HepG2 (cell line): ENCODE data around the gene ITGB5. TPM values are rescaled to one million over a fixed set of nuclear protein-coding genes. Genes with fewer than 3 reads are reported as not detected.

Source experiments
- ASH2L ChIP-seq: fragments of 300-600, 200-600 bp; sonication (generic); IDR thresholded peaks from 2 replicates; pipeline ENCODE4 v1.7.0; 2017; ENCODE audit warnings: low read depth, mild to moderate bottlenecking, moderate library complexity, mixed read lengths, low read length; ENCODE audit not compliant: insufficient read length
- BCL6 ChIP-seq: IDR thresholded peaks from 2 replicates; pipeline ENCODE4 v1.6.1; 2016; ENCODE audit warnings: missing genetic modification reagents, missing compliant biosample characterization
- FOXA1 ChIP-seq, 2 experiments: fragments of 450-650 bp in 1 of 2; sonication (generic) in 1 of 2; formaldehyde crosslinking in 1 of 2; IDR thresholded peaks; 2 replicates each; pipeline versions ENCODE4 v1.4.0 to v1.6.1; 2016 to 2020; ENCODE audit warnings: missing genetic modification reagents in 1 of 2
- HIC2 ChIP-seq: sonication (generic); formaldehyde crosslinking; IDR thresholded peaks from 2 replicates; pipeline ENCODE4 v1.9.0; 2022; ENCODE audit warnings: low read depth, missing genetic modification reagents
- MEF2D ChIP-seq: sonication (generic); formaldehyde crosslinking; IDR thresholded peaks from 2 replicates; pipeline ENCODE4 v1.5.1; 2020; ENCODE audit warnings: mild to moderate bottlenecking, missing genetic modification reagents
- PHF20 ChIP-seq: sonication (generic); formaldehyde crosslinking; IDR thresholded peaks from 2 replicates; pipeline ENCODE4 v1.5.0; 2020; ENCODE audit warnings: mild to moderate bottlenecking, missing genetic modification reagents
- ZFP1 ChIP-seq: IDR thresholded peaks from 2 replicates; pipeline ENCODE4 v1.6.1; 2016
- ZKSCAN8 ChIP-seq: IDR thresholded peaks from 2 replicates; pipeline ENCODE4 v1.6.1; 2016; ENCODE audit warnings: borderline replicate concordance, missing genetic modification reagents, missing compliant biosample characterization
- ZNF138 ChIP-seq: sonication (generic); formaldehyde crosslinking; IDR thresholded peaks from 2 replicates; pipeline ENCODE4 v1.5.0; 2020; ENCODE audit warnings: mild to moderate bottlenecking, low read depth, missing genetic modification reagents
- ZNF292 ChIP-seq: sonication (generic); formaldehyde crosslinking; IDR thresholded peaks from 2 replicates; pipeline ENCODE4 v1.8.1; 2022; ENCODE audit warnings: mild to moderate bottlenecking, low read depth, missing genetic modification reagents, borderline replicate concordance
- ZNF329 ChIP-seq: sonication (generic); formaldehyde crosslinking; IDR thresholded peaks from 2 replicates; pipeline ENCODE4 v1.9.0; 2021; ENCODE audit warnings: low read depth, mild to moderate bottlenecking, missing genetic modification reagents
- ZNF354B ChIP-seq: sonication (generic); formaldehyde crosslinking; IDR thresholded peaks from 2 replicates; pipeline ENCODE4 v1.8.0; 2022; ENCODE audit warnings: mild to moderate bottlenecking, missing genetic modification reagents
- ZNF430 ChIP-seq: sonication (generic); formaldehyde crosslinking; IDR thresholded peaks from 2 replicates; pipeline ENCODE4 v1.9.0; 2021; ENCODE audit warnings: mild to moderate bottlenecking, missing genetic modification reagents
- ZNF431 ChIP-seq: sonication (generic); formaldehyde crosslinking; IDR thresholded peaks from 2 replicates; pipeline ENCODE4 v1.9.0; 2022; ENCODE audit warnings: missing genetic modification reagents, low read depth, mild to moderate bottlenecking, borderline replicate concordance
- ZNF605 ChIP-seq: sonication (generic); formaldehyde crosslinking; IDR thresholded peaks from 2 replicates; pipeline ENCODE4 v1.8.0; 2022; ENCODE audit warnings: mild to moderate bottlenecking, missing genetic modification reagents
- ZNF660 ChIP-seq: sonication (generic); formaldehyde crosslinking; IDR thresholded peaks from 2 replicates; pipeline ENCODE4 v1.5.1; 2020; ENCODE audit warnings: mild to moderate bottlenecking, low read depth, missing genetic modification reagents, borderline replicate concordance
- polyA plus RNA-seq, 8 experiments: library from polyadenylated mRNA; depleted of rRNA in 3 of 8; stranded (reverse) in 7 of 8; unstranded in 1 of 8; fragments of >200 nt; fragmentation: Illumina TruSeq in 4 of 8; extraction: Trizol in 4 of 8; gene quantifications; 2 replicates each; pipeline versions ENCODE4 v1.2.1 to v1.2.3, GENCODE V29; 2011 to 2016; ENCODE audit warnings: low read depth in 4 of 8, missing spikeins in 1 of 8, mixed read lengths in 1 of 8; ENCODE audit not compliant: insufficient read depth in 1 of 8
- total RNA-seq, 5 experiments: library from RNA; depleted of rRNA; stranded (reverse); fragments of >200 nt; fragmentation: Illumina TruSeq; extraction: Trizol; gene quantifications; 2 replicates each; pipeline ENCODE4 v1.2.3, GENCODE V29; 2016; ENCODE audit warnings: low read depth in 1 of 5
- TF ChIP-seq, protein P1 (sequence below): sonication (generic); formaldehyde crosslinking; IDR thresholded peaks from 2 replicates; pipeline ENCODE4 v1.4.0; 2020; ENCODE audit warnings: missing genetic modification reagents, borderline replicate concordance
- TF ChIP-seq, protein P2 (sequence below), 2 experiments: sonication (generic) in 1 of 2; formaldehyde crosslinking in 1 of 2; IDR thresholded peaks; 2 replicates each; pipeline versions ENCODE4 v1.6.1 to v1.9.0; 2014 to 2022; ENCODE audit warnings: antibody characterized with exemption in 1 of 2, borderline replicate concordance in 1 of 2, inconsistent platforms in 1 of 2, low read depth in 1 of 2, missing genetic modification reagents in 1 of 2

Gene ITGB5
- total and polyA plus RNA-seq, 2 of the 13 experiments (the other 11 are each of a cell fraction or from before 2014, with no cell fraction given), result 74.1 to 343 TPM

DNA sequence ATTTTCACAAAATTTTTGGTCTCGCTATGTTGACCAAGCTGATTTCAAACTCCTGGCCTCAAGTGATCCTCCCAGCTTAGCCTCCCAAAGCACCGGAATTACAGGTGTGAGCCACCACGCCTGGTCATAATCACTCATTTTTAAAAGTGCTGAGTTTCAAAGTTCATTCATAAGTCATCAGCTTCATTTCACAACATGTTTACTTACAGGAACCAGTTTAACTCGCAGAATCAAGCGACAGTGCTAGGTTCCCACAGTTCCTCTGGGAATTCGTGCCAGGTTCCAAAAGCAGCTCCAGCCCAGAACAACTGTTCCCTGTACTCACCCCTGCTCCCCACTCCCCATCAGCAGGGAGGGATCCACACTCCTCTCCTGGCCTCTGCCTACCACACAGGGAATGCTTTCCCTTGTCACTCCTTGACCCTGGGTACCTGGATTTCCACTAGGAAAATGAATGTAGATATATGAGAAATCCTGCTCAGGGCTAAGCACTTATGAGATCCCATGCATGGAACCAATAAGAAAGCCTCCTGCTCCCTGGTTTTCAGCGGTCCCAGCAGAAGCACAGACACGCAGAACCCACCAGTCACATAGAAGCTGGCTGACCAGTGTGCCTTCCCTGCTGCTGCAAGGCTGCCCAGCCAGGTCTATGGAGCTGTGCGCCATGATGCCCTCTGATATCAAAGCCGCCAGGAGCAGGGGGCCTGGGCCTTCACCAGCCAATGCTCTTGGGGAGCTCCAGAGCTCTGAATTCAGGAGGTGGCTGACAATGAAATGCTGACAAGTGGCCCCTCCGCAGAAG lies 72.3 kb downstream of the ITGB5 start (continued):
- TF ChIP-seq FOXA1 (IDR thresholded peaks at IDR 0.05), result 0 out of 2 replicates have a peak, but pooled peaks have one; percentile 21
- TF ChIP-seq FOXA1 (CRISPR knock-in tag; IDR thresholded peaks at IDR 0.05), result peak; percentile 93
- TF ChIP-seq ZKSCAN8 (CRISPR knock-in tag), result peak; percentile 72; the same call in 1 of the 2 replicates
- TF ChIP-seq, protein P1, sequence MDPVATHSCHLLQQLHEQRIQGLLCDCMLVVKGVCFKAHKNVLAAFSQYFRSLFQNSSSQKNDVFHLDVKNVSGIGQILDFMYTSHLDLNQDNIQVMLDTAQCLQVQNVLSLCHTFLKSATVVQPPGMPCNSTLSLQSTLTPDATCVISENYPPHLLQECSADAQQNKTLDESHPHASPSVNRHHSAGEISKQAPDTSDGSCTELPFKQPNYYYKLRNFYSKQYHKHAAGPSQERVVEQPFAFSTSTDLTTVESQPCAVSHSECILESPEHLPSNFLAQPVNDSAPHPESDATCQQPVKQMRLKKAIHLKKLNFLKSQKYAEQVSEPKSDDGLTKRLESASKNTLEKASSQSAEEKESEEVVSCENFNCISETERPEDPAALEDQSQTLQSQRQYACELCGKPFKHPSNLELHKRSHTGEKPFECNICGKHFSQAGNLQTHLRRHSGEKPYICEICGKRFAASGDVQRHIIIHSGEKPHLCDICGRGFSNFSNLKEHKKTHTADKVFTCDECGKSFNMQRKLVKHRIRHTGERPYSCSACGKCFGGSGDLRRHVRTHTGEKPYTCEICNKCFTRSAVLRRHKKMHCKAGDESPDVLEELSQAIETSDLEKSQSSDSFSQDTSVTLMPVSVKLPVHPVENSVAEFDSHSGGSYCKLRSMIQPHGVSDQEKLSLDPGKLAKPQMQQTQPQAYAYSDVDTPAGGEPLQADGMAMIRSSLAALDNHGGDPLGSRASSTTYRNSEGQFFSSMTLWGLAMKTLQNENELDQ (CRISPR knock-in tag), result no peak
- TF ChIP-seq ZNF605 (CRISPR knock-in tag), result 0 out of 2 replicates have a peak, but pooled peaks have one; percentile 34
- no peak for TF ChIP-seq ZNF329 (CRISPR knock-in tag)
- TF ChIP-seq ZNF292, result 0 out of 2 replicates have a peak, but pooled peaks have one; percentile 16
- no peak for TF ChIP-seq PHF20 (CRISPR knock-in tag)
- TF ChIP-seq ZNF431 (CRISPR knock-in tag), result no peak
- TF ChIP-seq ZNF138, result no peak
- TF ChIP-seq MEF2D (CRISPR knock-in tag), result no peak
- TF ChIP-seq ZNF430 (CRISPR knock-in tag), result peak; percentile 78; the same call in 1 of the 2 replicates
- TF ChIP-seq ZNF660 (CRISPR knock-in tag), result no peak
- peak; percentile 71 for TF ChIP-seq BCL6 (CRISPR knock-in tag)
- TF ChIP-seq, protein P2, sequence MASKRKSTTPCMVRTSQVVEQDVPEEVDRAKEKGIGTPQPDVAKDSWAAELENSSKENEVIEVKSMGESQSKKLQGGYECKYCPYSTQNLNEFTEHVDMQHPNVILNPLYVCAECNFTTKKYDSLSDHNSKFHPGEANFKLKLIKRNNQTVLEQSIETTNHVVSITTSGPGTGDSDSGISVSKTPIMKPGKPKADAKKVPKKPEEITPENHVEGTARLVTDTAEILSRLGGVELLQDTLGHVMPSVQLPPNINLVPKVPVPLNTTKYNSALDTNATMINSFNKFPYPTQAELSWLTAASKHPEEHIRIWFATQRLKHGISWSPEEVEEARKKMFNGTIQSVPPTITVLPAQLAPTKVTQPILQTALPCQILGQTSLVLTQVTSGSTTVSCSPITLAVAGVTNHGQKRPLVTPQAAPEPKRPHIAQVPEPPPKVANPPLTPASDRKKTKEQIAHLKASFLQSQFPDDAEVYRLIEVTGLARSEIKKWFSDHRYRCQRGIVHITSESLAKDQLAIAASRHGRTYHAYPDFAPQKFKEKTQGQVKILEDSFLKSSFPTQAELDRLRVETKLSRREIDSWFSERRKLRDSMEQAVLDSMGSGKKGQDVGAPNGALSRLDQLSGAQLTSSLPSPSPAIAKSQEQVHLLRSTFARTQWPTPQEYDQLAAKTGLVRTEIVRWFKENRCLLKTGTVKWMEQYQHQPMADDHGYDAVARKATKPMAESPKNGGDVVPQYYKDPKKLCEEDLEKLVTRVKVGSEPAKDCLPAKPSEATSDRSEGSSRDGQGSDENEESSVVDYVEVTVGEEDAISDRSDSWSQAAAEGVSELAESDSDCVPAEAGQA (IDR thresholded peaks at IDR 0.05; ENCODE audit: low read depth), result no peak
- TF ChIP-seq, protein P2 (CRISPR knock-in tag; IDR thresholded peaks at IDR 0.05; ENCODE audit: borderline replicate concordance), result no peak
- TF ChIP-seq HIC2, result no peak
- peak; percentile 84; the same call in 1 of the 2 replicates for TF ChIP-seq ZFP1 (CRISPR knock-in tag)
- peak; percentile 28 for TF ChIP-seq ASH2L
- TF ChIP-seq ZNF354B, result no peak
